ENCODE data around the gene RGS6.
A peak's percentile ranks its signal among the peaks of the same experiment; 100 is the strongest.
"Not testable (repeated sequence)": the region's sequence is repeated elsewhere in the genome, so short reads cannot be mapped to it uniquely, and the experiment has no call there.

RGS6 gene

GRCh38 chr14:72471346-72471745 lies 539.1 kb downstream of the RGS6 start:
- no peak for DNase-seq

DNA sequence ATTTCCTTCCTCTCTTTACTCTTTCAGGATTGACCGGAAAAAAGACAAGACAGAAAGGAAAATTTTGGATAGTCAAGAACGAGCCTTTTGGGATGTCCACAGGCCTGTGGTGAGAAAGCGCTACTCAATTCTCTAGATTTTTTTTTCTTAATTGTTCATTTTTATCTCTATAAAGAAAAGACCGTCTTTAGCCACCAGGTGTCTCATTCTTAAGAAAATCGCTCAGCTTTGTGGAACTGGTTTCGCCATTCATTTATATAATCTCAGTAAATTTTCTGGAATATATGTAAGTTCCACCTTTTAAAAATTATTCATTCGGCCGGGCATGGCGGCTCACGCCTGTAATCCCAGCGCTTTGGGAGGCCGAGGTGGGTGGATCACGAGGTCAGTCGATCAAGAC lies 540.6 kb downstream of the RGS6 start:
- DNase-seq, result no peak

GRCh38 chr14:72476657-72477499 lies 544.6 kb downstream of the RGS6 start:
- DNase-seq, result peak; percentile 20

GRCh38 chr14:72477578-72477977 lies 545.3 kb downstream of the RGS6 start:
- not testable (repeated sequence) for DNase-seq

- DNase-seq, result peak; percentile 0
Measured at GRCh38 chr14:72478471-72478893, 546.3 kb downstream of the RGS6 start.

DNA sequence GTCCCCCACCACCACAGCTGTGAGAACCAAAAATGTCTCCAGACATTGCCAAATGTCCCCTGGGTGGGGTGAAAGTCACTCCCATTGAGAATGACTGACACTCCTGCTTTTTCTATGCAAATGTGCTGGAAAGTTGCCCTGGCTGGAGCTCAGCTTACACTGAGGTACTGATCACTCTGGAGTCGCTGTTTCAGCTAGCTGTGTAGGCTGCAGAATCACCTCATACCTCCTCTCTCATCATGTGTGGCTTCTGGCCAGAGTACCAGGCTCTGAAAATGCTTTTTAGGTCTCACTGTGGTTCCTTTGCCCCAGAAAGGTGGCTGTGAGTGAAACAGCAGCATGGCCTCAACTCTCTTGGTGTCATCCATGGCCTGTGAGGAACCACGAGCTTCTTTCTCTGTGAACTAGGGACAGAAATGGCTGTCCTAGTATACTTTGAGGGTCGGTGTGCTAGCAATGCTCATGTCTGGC lies 547.3 kb downstream of the RGS6 start:
- DNase-seq, result peak; percentile 1

GRCh38 chr14:72480464-72481243 lies 548.4 kb downstream of the RGS6 start:
- peak; percentile 74 for DNase-seq

DNA sequence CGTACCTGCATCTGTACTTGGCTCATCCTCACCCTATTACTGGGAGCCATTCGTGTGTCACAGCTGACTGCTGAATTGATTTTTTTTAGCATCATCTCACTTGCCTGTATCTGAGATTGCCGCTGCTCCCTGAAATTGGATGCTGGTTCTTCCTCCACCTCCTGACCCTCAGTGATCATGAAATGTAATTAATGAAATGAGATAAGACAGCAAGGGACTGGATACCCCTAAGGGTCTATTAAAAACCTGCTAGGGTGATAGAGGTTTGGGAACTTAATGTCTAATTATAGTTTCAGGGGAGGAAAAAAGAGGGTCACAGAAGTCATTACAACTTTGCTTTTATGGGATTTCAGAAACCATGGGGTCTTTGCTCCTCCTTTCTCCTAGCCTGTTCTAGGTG lies 551.1 kb downstream of the RGS6 start:
- no peak for DNase-seq

GRCh38 chr14:72485695-72486094 lies 553.5 kb downstream of the RGS6 start:
- no peak for DNase-seq

DNA sequence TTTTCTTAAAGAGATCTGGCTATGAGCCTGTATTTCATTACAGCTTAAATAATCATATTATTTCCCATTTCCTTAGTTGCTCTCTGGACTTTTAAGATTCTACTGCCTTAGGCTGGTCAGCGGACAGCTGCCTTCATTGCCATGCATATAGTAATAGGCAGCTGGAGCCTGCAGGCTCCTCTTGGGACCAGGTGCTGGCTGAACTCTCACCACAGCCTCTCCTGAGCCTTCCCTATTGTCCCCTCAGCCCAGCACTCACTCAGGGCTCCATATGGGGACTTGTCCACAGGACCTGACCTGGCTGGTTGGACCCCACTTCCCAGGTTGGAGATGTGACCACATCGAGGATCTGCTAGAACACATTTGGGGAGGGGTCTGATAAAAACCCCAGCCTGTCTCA lies 556.3 kb downstream of the RGS6 start:
- no peak for DNase-seq

DNA sequence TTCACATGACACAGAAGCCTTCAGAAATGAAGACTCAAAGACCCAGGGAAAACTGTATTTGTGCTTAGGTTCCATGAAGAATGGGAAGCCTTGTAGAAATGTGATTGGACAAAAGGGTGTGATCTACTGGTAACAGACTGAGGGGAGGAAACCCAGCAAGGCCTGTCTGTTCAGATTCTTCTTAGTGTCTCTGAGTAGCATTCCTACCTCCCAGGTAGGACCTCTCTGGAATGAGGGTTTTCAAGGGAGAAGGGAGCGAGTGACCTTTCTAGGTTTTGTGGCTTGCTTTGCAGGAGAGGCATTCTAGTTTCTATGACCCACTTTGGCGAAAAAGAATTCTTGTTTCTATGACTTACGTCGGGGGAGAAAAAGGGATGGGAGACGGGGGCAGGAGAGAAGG lies 560.0 kb downstream of the RGS6 start:
- DNase-seq, result no peak

GRCh38 chr14:72495668-72496067 lies 563.4 kb downstream of the RGS6 start:
- no peak for DNase-seq

GRCh38 chr14:72498646-72499045 lies 566.4 kb downstream of the RGS6 start:
- no peak for DNase-seq

- DNase-seq, result peak; percentile 68
Measured at GRCh38 chr14:72499746-72500145, 567.5 kb downstream of the RGS6 start.

DNA sequence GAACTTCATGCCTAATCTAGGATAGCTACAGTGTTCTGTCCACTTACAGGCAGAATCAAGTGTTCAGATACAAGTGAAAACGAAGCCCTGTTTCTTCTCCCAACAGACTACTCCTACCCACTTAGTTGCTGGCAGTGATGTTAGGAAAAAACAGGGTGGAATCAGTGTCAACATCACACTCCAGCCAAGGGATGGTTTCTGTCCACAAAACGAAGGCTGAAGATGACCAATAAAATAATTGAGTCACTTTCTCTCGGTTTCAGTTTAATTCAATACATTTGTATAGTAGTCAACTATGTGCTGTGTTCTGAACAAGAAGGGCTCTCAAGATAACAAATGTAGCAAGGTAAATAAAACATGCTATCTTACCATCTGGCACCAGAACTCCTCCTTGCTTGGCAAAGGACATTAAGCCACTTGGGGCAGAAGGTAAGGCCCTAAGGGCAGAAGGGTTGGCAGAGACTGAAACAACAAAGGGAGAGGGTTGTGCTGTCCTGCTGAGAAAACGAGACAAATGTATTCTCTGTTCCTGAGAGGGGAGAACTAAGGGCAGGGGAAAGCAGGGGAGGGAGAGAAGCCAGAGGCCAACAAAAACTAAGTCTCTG lies 568.1 kb downstream of the RGS6 start:
- DNase-seq, result no peak

- DNase-seq, result no peak
Measured at GRCh38 chr14:72501439-72501838, 569.2 kb downstream of the RGS6 start.

- no peak for DNase-seq
Measured at GRCh38 chr14:72503271-72503670, 571.0 kb downstream of the RGS6 start.

- no peak for DNase-seq
Measured at GRCh38 chr14:72503696-72504368, 571.6 kb downstream of the RGS6 start.

GRCh38 chr14:72510566-72510965 lies 578.3 kb downstream of the RGS6 start:
- no peak for DNase-seq

DNA sequence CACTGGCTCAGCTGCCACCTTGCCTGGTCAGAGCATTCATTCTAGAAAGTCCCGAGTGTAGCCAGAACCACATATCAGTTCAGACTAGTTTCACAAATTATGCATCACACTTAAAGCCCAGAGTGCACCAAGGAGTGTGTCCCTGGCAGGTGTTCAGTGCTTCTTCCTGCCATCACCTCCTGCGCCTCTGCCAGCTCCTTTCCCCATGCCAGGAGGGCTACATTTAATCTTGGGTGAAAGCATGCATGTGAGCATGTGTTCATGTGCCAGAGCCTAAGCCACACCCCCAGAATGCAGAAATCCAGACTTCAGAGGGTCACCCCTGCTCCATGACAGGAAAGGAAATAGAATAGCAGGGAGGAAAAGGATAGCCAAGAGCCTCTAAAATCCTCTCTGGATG lies 580.1 kb downstream of the RGS6 start:
- DNase-seq, result no peak

- no peak for DNase-seq
Measured at GRCh38 chr14:72512925-72513324, 580.7 kb downstream of the RGS6 start.

- DNase-seq, result no peak
Measured at GRCh38 chr14:72513346-72513745, 581.1 kb downstream of the RGS6 start.

Data from OCI-M1 (cell line).